Hematopoietic multipotent progenitor cell treated with erythropoietin and hydrocortisone succinate and interleukin-3 and kit ligand, for 17 days (in vitro differentiated cells): ENCODE measurements around the gene ALDH1L1.
"Not testable (repeated sequence)": the region's sequence is repeated elsewhere in the genome, so short reads cannot be mapped to it uniquely, and the experiment has no call there.

Experiments used
- DNase-seq: peaks from one replicate; pipeline ENCODE4 v3.0.0-alpha.2; 2015; ENCODE audit warnings: low spot score

ALDH1L1 gene

GRCh38 chr3:126083511-126083912, 96.9 kb downstream of the ALDH1L1 start:
- no peak for DNase-seq

- DNase-seq: no peak
Measured at GRCh38 chr3:126083138-126083445, 97.3 kb downstream of the ALDH1L1 start.

- DNase-seq: no peak
Measured at GRCh38 chr3:126082362-126083137, 97.8 kb downstream of the ALDH1L1 start.

GRCh38 chr3:126081618-126082361, 98.6 kb downstream of the ALDH1L1 start:
- DNase-seq: no peak

- no peak for DNase-seq
Measured at GRCh38 chr3:126080970-126081369, 99.4 kb downstream of the ALDH1L1 start.

GRCh38 chr3:126078866-126079265, 101.5 kb downstream of the ALDH1L1 start:
- DNase-seq: no peak

- DNase-seq: no peak
Measured at GRCh38 chr3:126077754-126078153, 102.6 kb downstream of the ALDH1L1 start.

- no peak for DNase-seq
Measured at GRCh38 chr3:126076140-126076539, 104.2 kb downstream of the ALDH1L1 start.

GRCh38 chr3:126070146-126070545, 110.2 kb downstream of the ALDH1L1 start:
- no peak for DNase-seq

- DNase-seq: no peak
Measured at GRCh38 chr3:126067959-126068358, 112.4 kb downstream of the ALDH1L1 start.

GRCh38 chr3:126066676-126067075, 113.7 kb downstream of the ALDH1L1 start:
- not testable (repeated sequence) for DNase-seq

- no peak for DNase-seq
Measured at GRCh38 chr3:126065876-126066275, 114.5 kb downstream of the ALDH1L1 start.

GRCh38 chr3:126064627-126065258, 115.6 kb downstream of the ALDH1L1 start:
- no peak for DNase-seq

- no peak for DNase-seq
Measured at GRCh38 chr3:126063358-126063965, 116.9 kb downstream of the ALDH1L1 start.

GRCh38 chr3:126061301-126062032, 118.9 kb downstream of the ALDH1L1 start:
- DNase-seq: no peak

GRCh38 chr3:126060613-126061145, 119.7 kb downstream of the ALDH1L1 start:
- DNase-seq: no peak

- DNase-seq: no peak
Measured at GRCh38 chr3:126058666-126059065, 121.7 kb downstream of the ALDH1L1 start.

GRCh38 chr3:126057936-126058335, 122.5 kb downstream of the ALDH1L1 start:
- no peak for DNase-seq

GRCh38 chr3:126057501-126057819, 122.9 kb downstream of the ALDH1L1 start:
- DNase-seq: no peak

GRCh38 chr3:126056681-126057500, 123.5 kb downstream of the ALDH1L1 start:
- DNase-seq: no peak

- no peak for DNase-seq
Measured at GRCh38 chr3:126056088-126056487, 124.3 kb downstream of the ALDH1L1 start.
